ENCODE measurements around the gene PARD3B. TPM values are rescaled to one million over a fixed set of nuclear protein-coding genes. Genes with fewer than 3 reads are reported as not detected.

The PARD3B gene
- total RNA-seq, 4 donors from 2014 or later: 6.5 to 17.3 (median 12.7) TPM

GRCh38 chr2:205555566-205556230 is 1010.4 kb downstream of the PARD3B start:
- no peak for TF ChIP-seq CTCF (IDR thresholded peaks at IDR 0.05)
- no peak for TF ChIP-seq POLR2A (IDR thresholded peaks at IDR 0.05)
- intact Hi-C loops (cut with DNase I; ENCODE audit: low total_unique reads): no loop called here
- 83 to 91% methylated on average over 10 of the region's 10 CpGs for WGBS, 2 donors
- no peak overlapping the region for H3K4me3 ChIP-seq (ENCODE audit: low read depth, poor library complexity, severe bottlenecking)
- no peak for DNase-seq (ENCODE audit: low spot score in 2 of 2)

GRCh38 chr2:205556357-205556756 is 1011.1 kb downstream of the PARD3B start:
- DNase-seq (ENCODE audit: low spot score in 2 of 2): no peak
- 79 to 87% methylated on average over 5 of the region's 5 CpGs for WGBS, 2 donors
- TF ChIP-seq POLR2A (IDR thresholded peaks at IDR 0.05) (no peak), CTCF (IDR thresholded peaks at IDR 0.05) (no peak)
- intact Hi-C loops (cut with DNase I; ENCODE audit: low total_unique reads): no loop called here
- no peak overlapping the region for H3K4me3 ChIP-seq (ENCODE audit: low read depth, poor library complexity, severe bottlenecking)

- TF ChIP-seq CTCF (IDR thresholded peaks at IDR 0.05) (no peak), POLR2A (IDR thresholded peaks at IDR 0.05) (no peak)
- WGBS, 2 donors: 92 to 94% methylated on average over 18 of the region's 18 CpGs
- intact Hi-C loops (cut with DNase I; ENCODE audit: low total_unique reads): no loop called here
- DNase-seq (ENCODE audit: low spot score in 2 of 2): no peak
- H3K4me3 ChIP-seq (ENCODE audit: low read depth, poor library complexity, severe bottlenecking): no peak overlapping the region
Measured at GRCh38 chr2:205556841-205557539, 1011.7 kb downstream of the PARD3B start.

DNA sequence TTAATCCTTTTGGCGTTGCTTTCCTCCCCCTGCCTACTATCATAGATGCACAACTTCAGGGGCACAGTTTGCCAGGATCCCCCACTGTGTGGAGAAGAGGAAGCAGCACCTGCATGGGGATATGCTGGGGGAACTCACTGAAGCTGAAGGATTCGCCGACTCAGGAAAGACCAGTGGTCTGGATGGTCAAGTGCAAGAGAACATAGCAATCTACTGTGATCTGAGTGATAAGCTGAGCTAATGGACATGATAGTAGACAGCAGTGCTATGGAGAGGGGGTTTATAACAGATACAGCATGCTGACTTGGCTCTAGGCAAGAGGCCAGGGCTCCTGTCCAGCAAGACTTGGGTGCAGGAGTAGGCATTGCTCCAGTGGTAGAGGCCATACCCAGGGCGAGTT is 1012.6 kb downstream of the PARD3B start:
- WGBS, 2 donors: 88 to 97% methylated on average over 4 of the region's 4 CpGs
- DNase-seq (ENCODE audit: low spot score in 2 of 2): no peak
- intact Hi-C loops (cut with DNase I; ENCODE audit: low total_unique reads): no loop called here
- TF ChIP-seq POLR2A (IDR thresholded peaks at IDR 0.05): no peak
- no peak for TF ChIP-seq CTCF (IDR thresholded peaks at IDR 0.05)
- H3K4me3 ChIP-seq (ENCODE audit: low read depth, poor library complexity, severe bottlenecking): no peak overlapping the region

- WGBS, 2 donors: 91 to 92% methylated on average over 6 of the region's 6 CpGs
- TF ChIP-seq CTCF (IDR thresholded peaks at IDR 0.05) (no peak), POLR2A (IDR thresholded peaks at IDR 0.05) (no peak)
- no peak for DNase-seq (ENCODE audit: low spot score in 2 of 2)
- H3K4me3 ChIP-seq (ENCODE audit: low read depth, poor library complexity, severe bottlenecking): no peak overlapping the region
- intact Hi-C loops (cut with DNase I; ENCODE audit: low total_unique reads): no loop called here
Measured at GRCh38 chr2:205561441-205561840, 1016.2 kb downstream of the PARD3B start.

Data from lower leg skin (tissue), 4 donors.